Putamen (tissue), 1 donor: ENCODE data around the gene OXT.
"Not testable (repeated sequence)": the region's sequence is repeated elsewhere in the genome, so short reads cannot be mapped to it uniquely, and the experiment has no call there.

Experiments
- DNase-seq: peaks from one replicate; pipeline ENCODE4 v3.0.0-alpha.2; 2016; ENCODE audit warnings: low spot score

Gene OXT

DNA sequence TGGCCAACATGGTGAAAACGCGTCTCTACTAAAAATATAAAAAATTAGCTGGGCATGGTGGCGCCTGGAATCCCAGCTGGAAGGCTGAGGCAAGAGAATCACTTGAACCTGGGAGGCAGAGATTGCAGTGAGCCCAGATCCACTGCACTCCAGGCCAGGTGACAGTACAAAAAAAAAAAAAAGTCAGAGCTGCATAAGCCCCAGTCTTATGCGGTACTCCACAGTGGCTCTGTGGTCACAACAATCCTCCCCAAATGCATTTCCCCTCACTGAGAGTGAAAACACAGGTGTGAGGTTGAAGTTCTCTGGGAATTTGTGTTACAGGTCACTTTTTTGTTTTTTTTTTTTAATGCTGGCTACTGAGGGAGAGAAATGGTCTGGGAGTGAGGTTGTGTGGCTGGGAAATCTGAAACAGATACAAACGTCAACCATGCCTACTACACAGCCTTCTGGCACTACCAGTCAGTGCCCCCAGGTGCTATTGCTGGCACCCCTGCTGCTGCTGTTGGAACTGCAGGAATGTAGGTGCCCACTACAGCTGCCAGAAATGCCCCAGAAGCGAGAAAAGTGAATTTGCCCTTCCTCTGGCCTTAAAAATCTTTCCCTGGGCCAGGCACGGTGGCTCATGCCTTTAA lies 19.9 kb upstream of the OXT start:
- no peak for DNase-seq

DNA sequence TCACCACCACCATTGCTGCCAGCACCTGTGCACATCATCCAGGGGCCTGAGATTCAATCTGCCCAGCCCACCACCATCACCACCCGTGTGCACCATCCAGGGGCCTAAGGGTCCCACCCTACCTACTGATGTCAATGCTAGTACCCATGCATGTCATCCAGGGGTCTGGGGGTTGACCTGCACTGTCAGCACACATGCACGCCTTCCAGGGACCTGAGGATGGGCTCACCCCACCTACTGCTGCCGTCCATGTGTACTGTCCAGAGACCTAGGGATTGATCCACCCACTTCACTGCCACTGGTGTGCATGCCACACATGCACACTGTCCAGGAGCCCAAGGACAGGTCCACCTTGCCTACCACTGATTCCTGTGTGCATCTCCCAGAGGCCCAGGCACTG lies 11.9 kb upstream of the OXT start:
- DNase-seq: no peak

DNA sequence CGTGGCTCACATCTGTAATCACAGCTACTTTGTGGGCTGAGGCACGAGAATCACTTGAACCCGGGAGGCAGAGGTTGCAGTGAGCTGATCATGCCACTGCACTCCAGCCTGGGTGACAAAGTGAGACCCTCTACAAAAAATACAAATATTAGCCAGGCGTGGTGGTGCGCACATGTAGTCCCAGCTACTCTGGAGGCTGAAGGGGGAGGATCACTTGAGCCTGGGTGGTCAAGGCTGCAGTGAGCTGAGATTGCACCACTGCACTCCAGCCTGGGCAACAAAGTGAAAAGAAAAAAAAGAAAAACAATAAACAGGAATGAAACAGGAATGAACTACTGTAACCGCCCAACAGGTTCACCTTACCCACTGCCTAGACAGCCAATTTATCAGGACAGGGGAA lies 7.3 kb upstream of the OXT start:
- not testable (repeated sequence) for DNase-seq

DNA sequence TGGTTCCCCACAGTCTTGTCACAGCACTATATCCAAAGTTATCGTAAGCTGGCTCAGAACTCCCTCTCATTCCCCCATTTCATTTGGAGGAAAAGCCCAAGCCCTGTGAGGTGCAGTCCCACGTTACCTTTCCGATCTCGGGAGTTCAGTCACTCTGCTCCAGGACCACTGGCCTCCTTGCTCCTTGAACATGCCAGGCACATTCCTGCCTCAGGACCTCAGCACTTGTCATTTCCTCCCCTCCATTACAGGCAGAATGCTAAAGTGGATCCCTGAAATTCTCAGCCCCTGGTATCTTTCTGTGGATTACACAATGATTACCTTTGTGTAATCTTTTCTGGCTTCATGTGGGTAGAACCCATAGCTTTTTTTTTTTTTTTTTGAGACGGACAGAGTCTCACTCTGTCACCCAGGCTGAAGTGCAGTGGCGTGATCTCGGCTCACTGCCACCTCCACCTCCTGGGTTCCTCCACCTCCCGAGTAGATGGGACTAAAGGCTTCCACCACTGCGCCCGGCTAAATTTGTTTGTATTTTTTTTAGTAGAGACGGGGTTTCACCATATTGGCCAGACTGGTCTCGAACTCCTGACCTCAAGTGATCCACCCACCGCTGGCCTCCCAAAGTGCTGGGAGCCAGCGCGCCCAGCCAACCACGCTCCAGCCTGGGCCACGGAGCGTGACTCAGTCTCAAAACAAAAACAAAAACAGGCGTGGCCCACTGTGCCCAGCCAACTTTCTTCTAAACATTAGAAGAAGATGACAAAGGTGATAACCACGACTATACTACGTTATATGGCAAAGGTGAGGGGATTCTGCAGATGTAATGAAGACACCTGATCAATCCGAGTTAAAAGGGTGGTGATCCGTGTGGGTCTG lies 4.0 kb upstream of the OXT start:
- DNase-seq: no peak

DNA sequence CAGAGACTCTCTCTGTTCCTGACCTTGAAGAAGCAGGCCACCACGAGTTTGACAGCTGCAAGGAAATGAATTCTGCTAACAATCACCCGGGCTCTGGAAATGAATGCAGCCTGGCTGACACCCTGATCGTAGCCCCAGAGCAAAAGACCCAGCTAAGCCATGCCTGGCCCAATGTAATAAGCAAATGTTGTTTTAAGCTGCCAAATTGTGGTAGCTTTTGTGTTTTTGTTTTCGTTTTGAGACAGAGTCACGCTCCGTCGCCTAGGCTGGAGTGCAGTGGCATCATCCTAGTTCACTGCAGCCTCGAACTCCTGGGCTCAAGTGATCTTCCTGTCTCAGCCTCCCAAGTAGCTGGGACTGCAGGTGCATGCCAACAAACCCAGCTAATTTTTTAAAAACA lies 3.3 kb upstream of the OXT start:
- no peak for DNase-seq

GRCh38 chr20:3068986-3069900 lies 2.2 kb upstream of the OXT start:
- no peak for DNase-seq

DNA sequence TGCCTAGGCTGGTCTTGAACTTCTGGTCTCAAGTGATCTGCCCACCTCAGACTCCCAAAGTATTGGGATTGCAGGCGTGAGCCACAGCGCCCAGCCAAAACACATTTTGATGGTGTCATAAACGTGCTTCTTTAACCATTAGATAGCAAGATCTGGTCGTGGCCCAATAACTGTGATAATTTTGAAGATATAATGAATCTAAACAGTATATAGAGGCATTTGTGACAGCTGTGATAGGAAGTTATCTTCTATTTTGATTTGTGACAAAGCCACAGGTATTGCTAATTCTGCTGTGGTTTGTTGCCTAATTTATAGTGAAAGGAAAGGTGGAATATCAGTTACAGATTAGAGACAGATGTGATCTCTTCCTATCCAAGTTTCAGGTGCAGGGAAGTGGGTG lies 695 bp upstream of the OXT start:
- DNase-seq: no peak

DNA sequence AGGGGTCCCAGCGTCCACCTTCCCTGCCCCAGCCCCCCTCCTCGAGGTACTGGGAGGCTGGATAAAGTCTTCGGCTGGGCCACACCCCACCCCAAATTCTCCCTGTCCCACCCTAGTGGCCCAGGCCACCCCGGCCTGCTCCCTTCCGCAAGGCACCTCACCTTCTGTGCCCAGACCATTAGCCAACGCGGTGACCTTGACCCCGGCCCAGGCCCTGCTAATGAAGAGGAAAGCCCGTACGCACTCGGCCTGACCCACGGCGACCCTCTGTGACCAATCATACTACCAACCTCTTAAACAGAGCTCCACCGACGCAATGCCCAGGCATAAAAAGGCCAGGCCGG lies 182 bp upstream of the OXT start:
- DNase-seq: no peak

DNA sequence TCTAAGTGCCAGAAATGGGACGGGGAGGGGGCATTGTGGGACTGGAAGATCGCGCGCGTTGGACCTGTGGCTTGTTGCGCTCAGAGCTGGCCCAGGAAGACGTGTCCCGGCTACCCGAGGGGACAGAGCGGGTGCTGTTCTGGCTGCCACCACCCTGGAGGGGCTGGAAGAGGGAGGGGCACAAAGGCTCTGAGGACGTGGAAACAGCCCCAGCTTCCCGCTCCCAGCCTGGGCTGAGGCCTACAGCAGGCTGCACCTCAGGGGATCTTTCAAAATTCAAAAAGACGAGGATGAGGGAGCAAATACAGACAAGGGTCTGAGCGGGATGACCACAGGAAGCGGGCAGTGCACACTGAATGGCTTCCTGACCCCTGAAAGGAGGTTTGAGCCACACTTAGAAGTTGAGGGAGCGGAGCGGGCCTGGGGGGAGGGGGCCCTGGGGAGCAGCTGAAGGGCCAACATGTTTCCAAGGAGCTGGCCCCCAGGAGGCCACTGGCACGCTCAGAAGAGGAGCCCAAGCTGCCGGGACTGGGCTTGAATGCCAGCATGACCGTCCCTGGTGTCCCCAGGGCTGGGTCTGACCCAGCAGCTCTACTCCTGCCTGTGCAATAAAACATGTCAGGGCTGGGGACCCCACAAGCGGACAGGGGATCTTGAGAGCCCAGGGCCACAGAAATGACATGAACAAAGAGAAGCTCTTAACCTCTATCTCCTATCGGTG lies 1.3 kb downstream of the OXT start:
- no peak for DNase-seq

DNA sequence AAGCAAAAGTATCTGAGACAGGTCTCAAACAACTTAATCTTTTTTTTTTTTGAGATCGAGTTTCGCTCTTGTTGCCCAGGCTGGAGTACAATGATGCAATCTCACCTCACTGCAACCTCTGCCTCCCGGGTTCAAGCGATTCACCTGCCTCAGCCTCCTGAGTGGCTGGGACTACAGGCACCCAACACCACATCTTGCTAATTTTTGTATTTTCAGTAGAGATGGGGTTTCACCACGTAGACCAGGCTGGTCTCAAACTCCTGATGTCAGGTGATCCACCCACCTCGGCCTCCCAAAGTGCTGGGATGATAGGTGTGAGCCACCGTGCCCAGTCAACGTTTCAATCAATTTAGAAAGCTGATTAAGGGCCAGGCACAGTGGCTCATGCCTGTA lies 1.8 kb downstream of the OXT start:
- DNase-seq: not testable (repeated sequence)

GRCh38 chr20:3074812-3075211 lies 3.4 kb downstream of the OXT start:
- DNase-seq: no peak

DNA sequence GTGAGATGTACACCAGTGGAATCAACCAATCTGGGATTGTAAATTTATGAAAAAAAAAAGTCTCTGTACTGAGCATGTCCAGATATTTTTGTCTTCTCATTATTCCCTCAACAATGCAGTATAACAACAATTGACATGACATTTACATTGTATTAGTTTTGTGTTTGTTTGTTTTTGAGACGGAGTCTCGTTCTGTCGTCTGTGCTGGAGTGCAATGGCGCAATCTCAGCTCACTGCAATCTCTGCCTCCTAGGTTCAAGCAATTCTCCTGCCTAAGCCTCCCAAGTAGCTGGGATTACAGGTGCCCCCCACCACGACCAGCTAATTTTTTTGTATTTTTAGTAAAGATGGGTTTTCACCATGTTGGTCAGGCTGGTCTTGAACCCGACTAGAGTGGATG lies 3.9 kb downstream of the OXT start:
- DNase-seq: not testable (repeated sequence)

DNA sequence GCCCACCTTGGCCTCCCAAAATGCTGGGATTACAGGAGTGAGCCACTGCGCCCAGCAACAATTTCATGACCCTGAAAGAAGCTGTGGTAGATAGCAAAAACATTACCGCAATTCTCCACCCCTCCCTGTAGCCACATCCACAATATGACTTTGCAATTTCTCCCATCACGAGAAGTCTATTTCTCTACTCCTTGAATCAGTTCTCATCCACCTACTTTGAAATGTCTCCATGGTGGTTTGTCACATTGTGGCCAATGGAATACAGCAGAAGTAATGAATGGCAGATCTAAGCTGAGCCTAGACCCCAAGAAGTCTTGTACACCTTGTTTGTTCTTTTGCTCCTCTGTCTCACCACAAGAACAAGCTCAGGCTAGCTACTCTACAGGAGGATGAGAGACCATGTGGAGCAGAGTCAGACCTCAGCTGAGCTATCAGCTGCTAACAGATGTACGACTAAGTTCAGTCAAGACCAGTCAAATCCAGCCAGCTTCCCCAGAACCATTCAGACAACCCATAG lies 6.3 kb downstream of the OXT start:
- DNase-seq: no peak

GRCh38 chr20:3080939-3081388 lies 9.5 kb downstream of the OXT start:
- DNase-seq: no peak

GRCh38 chr20:3081641-3082040 lies 10.2 kb downstream of the OXT start:
- no peak for DNase-seq

GRCh38 chr20:3082306-3082951 lies 11.0 kb downstream of the OXT start:
- no peak for DNase-seq

DNA sequence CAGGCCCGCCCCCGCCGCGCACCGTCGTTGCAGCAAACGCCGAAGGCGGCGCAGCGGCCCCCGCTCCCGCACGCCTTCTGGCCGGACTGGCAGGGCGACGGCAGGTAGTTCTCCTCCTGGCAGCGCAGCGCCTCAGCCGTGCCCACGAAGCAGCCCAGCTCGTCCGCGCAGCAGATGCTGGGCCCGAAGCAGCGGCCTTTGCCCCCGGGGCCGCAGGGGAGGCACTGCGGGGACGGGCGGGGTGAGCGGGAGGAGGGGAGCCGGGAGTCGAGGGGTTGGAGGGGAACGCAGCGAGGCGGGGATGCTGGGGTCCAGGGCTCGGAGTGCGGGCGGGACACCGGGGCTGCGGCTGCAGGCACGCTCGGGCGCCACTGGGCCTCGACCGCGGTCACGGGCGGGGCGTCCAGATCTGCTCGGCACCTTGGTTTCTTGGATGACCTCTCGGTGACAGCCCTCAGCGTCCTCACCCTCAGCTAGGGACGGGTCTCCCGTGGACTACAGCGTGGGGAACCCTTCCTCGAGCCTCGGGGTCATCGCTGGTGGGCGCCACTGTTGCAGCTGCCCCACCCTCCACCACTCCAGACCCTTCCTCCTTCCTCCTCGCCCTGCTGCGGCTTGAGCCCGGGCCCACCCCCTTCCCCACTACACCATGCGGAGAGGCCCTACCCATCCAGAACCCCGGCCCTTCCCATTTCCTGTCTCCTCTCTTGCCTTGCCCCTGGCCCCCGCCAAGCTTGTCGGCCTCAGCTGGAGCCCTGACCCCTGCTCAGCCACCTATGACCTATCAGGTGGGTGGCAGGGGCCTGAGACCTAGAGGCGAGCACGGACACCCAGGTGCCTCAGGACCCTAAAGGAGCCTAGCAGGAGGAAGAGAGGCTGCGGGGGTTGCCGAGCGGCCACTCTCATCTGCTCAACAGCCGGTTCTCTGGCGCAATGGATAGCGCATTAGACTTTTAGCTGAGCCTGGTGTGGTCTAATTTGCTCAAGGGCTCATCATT lies 11.8 kb downstream of the OXT start:
- DNase-seq: no peak

DNA sequence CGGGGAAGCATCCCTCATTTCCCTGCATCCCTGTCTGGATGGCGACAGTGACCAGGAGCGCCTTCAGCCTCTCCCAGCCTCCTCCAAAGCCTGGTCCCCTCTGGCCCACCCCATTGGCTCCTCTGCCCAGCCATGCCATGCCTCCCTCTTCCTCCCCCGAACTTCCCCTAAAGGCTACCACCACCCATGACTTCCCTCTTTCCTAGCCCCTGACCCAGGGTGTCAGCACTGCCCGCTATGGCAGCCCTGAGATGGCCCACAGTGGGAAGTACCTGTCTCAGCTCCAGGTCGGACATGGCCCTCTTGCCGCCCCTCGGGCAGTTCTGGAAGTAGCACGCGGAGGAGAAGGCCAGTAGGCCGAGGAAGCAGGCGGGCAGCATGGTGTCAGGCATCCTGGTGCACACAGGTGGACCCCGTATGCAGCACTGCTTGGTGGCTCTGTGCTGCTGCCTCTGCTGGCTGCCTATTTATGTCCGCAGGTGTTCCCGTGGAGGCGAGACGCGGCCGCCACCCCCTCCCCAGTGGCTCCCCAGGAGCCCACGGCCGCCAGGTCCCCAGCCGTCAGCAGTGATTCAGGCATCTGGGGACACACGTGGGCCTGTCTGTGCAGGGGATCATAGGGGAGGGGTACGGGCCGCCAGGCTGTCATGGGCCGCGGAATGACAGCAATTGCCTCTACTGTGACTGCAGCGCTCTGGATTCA lies 13.0 kb downstream of the OXT start, which contains the start of gene AVP:
TSS of gene AVP (minus strand) at position 442 of the 703 bp plus-strand sequence. CDS start at position 392, 50 bp downstream.
- DNase-seq: no peak

DNA sequence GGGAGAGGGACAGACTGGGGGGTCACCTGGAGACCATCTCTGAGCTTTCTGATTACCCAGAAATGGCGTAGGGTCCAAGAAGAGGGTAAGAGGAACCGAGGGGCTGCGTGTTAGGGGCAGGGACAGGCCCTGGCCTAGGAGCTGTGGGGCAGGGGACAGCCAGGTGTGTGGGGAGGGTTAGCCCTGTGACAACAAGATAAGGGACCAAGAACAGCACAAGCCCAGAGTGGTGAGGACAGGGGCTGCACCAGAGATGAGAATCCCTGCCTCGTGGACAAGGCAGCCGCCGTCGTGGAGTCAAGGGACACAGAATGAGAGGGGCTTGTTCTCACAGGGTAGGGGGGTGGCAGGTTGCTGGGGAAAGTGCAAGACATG lies 13.6 kb downstream of the OXT start:
- no peak for DNase-seq
